Activated naive CD4-positive, alpha-beta T cell (primary cell): Measurements from ENCODE around the gene ADNP2.

ENCODE experiments used
- DNase-seq, 4 experiments: peaks; one replicate each; lab custom pipeline; 2025; lab: John Stamatoyannopoulos, UW

Gene ADNP2

GRCh38 chr18:80172056-80172455 lies 63.0 kb downstream of the ADNP2 start:
- DNase-seq, result no peak

- no peak for DNase-seq
These were observed 64.0 kb downstream of the ADNP2 start for GRCh38 chr18:80173060-80173459.

- DNase-seq, result no peak
These were observed 66.6 kb downstream of the ADNP2 start for GRCh38 chr18:80175451-80176204.

GRCh38 chr18:80176334-80177073 lies 67.4 kb downstream of the ADNP2 start:
- DNase-seq, result no peak

GRCh38 chr18:80177128-80177527 lies 68.1 kb downstream of the ADNP2 start:
- DNase-seq, result no peak

- no peak for DNase-seq
These were observed 70.1 kb downstream of the ADNP2 start for GRCh38 chr18:80178935-80179818.

GRCh38 chr18:80179857-80180558 lies 70.9 kb downstream of the ADNP2 start:
- DNase-seq, result no peak

GRCh38 chr18:80180778-80181564 lies 71.9 kb downstream of the ADNP2 start:
- DNase-seq, result no peak

- DNase-seq, result no peak
These were observed 72.8 kb downstream of the ADNP2 start for GRCh38 chr18:80181642-80182461.

GRCh38 chr18:80182855-80183254 lies 73.8 kb downstream of the ADNP2 start:
- no peak for DNase-seq

GRCh38 chr18:80183273-80184050 lies 74.4 kb downstream of the ADNP2 start:
- DNase-seq, result no peak

- DNase-seq, result no peak
These were observed 75.2 kb downstream of the ADNP2 start for GRCh38 chr18:80184243-80184772.

- DNase-seq, result no peak
These were observed 76.5 kb downstream of the ADNP2 start for GRCh38 chr18:80185545-80185944.

- DNase-seq, result no peak
These were observed 79.0 kb downstream of the ADNP2 start for GRCh38 chr18:80187956-80188642.

GRCh38 chr18:80188643-80189530 lies 79.8 kb downstream of the ADNP2 start:
- DNase-seq, result no peak

GRCh38 chr18:80189531-80189865 lies 80.4 kb downstream of the ADNP2 start:
- no peak for DNase-seq
